Astrocyte of the hippocampus (primary cell): Measurements from ENCODE around the gene KRTAP9-4.
"Not testable (repeated sequence)": the region's sequence is repeated elsewhere in the genome, so short reads cannot be mapped to it uniquely, and the experiment has no call there.

ENCODE experiments used
- DNase-seq: peaks from one replicate; pipeline ENCODE4 v3.0.0; 2011; ENCODE audit warnings: low read depth, low spot score

The KRTAP9-4 gene, protein sequence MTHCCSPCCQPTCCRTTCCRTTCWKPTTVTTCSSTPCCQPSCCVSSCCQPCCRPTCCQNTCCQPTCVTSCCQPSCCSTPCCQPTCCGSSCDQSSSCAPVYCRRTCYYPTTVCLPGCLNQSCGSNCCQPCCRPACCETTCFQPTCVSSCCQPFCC

DNA sequence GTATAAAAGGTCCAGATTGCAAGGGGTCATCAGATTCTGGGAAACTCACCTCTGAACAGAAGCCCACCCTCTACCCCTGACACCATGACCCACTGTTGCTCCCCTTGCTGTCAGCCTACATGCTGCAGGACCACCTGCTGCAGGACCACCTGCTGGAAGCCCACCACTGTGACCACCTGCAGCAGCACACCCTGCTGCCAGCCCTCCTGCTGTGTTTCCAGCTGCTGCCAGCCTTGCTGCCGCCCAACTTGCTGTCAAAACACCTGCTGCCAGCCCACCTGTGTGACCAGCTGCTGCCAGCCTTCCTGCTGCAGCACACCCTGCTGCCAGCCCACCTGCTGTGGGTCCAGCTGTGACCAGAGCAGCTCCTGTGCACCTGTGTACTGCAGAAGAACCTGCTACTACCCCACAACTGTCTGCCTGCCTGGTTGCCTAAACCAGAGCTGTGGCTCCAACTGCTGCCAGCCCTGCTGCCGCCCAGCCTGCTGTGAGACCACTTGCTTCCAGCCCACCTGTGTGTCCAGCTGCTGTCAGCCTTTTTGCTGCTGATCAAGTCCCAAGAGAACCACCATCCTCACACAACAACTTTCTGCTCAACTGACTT lies at the start of gene KRTAP9-4:
Gene KRTAP9-4 (plus strand): TSS at position 51 of the 604 bp plus-strand sequence. CDS start 34 bp downstream, at position 85.
- not testable (repeated sequence) for DNase-seq

DNA sequence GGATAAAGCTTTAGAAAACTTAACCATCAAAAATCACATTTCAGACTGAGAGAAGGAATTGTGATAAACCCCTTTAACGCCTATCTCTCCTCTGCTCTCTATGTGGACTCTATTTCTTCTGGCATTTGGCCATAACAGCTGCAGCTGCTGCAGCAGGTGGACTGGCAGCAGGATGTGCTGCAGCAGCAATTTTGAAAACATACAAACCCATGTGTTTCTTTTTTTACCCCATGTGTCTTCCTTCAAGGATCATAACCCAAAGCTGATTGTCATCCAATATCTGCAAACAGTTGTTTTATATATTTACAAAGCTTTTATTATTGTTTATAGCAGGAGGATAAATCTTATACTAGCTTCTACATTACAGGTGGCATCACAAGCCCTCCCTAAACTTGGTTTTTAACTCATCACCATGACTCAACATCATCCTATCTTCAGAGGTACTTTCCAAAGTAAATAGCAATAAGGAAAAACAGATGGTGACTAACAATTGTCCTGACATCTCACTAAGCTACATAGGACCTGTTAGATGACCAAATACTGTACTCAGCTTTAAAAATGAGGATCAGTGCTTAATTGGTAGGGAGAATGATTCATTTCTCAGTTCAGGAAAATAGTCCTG lies 37.5 kb upstream of the KRTAP9-4 start:
- no peak for DNase-seq

DNA sequence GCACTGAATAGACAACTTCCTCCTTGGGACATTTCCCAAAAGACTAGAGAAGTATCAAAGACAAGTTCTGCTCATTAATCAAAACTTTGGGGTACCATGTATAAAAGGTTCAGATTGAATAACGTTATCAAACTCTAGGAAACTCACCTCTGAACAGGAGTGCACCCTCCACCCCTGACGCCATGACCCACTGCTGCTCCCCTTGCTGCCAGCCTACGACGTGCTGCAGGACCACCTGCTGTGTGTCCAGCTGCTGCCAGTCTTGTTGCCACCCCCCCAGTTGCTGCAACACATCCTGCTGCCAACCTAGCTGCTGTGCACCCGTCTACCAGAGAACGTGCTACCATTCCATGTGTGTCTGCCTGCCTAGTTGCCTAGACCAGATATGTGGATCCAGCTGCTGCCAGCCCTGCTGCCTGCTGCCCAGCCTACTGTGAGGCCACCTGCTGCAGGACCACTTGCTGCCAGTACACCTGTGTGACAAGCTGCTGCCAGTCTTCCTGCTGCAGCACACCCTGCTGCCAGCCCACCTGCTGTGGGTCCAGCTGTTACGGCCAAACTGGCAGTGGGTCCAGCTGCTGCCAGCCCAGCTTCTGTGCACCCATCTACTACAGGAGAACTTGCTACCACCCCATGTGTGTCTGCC lies 36.8 kb upstream of the KRTAP9-4 start:
- no peak for DNase-seq

DNA sequence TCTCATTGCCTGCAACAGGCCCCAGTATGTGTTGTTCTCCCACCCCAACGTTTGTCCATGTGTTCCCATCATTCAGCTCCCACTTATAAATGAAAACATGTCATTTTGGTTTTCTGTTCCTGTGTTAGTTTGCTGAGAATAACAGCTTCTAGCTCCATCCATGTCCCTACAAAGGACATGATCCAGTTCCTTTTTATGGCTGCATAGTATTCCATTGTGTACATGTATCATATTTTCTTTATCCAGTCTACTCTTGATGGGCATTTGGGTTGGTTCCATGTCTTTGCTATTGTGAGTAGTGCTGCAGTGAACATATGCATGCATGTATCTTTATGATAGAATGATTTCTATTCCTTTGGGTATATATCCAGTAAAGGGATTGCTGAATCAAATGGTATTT lies 33.8 kb upstream of the KRTAP9-4 start:
- DNase-seq: no peak

DNA sequence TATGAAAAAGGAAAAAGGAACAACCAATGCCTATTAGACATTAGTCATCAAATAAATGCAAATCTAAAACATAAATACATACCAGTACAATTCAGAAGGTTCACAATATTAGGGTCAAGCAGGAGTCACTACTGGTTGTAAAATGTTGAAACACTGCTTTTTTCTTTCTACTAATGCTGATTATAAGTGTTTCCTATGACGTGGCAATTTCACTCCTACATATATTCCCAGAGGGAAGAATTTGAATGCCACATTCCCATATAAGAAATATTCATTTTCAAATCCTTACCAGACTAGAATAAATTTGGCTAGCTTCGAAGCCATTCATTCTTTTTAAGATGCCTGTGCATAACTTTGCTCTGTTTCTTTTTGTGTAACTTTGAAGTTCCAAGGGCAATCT lies 25.7 kb upstream of the KRTAP9-4 start:
- no peak for DNase-seq

DNA sequence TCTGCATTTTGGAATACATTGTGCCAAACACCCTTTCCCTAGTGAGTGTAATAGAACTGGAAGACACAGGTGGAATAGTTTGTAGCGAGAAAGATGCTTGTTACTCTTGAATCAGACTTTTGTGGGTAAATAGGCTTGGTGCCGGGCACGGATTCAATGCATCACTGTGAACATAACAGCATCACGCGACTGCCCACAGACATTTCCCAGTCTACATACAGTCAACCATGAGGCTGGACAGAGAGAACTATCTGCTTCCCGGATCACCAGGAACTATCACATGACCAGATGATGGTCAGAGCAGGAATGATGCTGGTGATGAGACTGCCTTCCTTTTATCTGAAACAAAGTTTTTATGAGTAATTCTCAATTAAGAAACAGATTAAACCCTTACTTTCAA lies 23.4 kb upstream of the KRTAP9-4 start:
- DNase-seq: no peak

DNA sequence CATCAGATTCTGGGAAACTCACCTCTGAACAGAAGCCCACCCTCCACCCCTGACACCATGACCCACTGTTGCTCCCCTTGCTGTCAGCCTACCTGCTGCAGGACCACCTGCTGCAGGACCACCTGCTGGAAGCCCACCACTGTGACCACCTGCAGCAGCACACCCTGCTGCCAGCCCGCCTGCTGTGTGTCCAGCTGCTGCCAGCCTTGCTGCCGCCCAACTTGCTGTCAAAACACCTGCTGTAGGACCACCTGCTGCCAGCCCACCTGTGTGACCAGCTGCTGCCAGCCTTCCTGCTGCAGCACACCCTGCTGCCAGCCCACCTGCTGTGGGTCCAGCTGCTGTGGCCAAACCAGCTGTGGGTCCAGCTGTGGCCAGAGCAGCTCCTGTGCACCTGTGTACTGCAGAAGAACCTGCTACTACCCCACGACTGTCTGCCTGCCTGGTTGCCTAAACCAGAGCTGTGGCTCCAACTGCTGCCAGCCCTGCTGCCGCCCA lies 22.8 kb upstream of the KRTAP9-4 start, which contains the start of gene KRTAP9-2:
Gene KRTAP9-2 (plus strand): TSS at position 51 of the 498 bp plus-strand sequence. CDS start 7 bp downstream, at position 58.
- not testable (repeated sequence) for DNase-seq

DNA sequence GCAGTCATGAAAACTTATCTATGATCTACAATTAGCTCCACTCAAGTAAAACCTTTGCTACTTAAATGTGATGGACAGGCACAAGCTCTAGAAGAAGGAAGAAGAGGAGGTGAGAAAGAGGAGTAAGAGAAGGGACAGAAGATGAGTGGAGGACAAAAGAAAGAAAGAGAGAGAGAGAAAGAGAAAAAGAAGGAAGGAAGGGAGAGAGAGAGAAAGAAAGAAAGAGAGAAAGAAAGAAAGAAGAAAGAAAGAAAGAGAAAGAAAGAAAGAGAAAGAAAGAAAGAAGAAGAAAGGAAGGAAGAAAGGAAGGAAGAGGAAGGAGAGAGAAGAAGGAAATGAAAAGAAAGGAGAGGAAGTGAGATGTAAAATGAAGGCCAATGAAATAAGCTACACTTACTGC lies 19.4 kb upstream of the KRTAP9-4 start:
- DNase-seq: no peak

DNA sequence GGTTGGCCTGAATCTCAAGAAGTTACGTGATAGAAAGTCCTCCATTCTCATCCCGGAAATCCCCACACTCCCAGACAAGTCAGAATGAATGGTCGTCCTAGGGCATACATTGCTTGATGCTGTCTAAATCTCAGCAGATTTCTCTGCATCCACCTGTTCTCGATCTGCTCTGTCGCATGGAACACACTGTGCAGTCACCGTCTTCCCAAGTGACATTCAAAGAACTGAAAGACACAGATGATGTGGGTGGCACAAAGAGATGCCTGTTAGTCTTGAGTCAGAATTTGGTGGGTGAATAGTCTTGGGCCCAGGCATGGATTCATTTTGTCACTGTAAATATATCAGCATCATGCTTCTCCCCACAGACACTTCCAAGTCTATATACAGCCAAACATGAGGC lies 17.8 kb upstream of the KRTAP9-4 start:
- no peak for DNase-seq

DNA sequence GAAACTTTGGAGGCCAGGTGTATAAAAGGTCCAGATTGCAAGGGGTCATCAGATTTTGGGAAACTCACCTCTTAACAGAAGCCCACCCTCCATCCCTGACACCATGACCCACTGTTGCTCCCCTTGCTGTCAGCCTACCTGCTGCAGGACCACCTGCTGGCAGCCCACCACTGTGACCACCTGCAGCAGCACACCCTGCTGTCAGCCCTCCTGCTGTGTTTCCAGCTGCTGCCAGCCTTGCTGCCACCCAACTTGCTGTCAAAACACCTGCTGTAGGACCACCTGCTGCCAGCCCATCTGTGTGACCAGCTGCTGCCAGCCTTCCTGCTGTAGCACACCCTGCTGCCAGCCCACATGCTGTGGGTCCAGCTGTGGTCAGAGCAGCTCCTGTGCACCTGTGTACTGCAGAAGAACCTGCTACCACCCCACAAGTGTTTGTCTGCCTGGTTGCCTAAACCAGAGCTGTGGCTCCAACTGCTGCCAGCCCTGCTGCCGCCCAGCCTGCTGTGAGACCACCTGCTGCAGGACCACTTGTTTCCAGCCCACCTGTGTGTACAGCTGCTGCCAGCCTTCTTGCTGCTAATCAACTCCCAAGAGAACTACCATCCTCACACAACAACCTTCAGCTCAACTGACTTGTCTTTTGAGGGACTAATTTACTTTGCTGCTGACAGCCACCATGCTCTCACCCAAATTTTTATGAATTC lies 16.9 kb upstream of the KRTAP9-4 start, which contains the start of gene KRTAP9-3:
Gene KRTAP9-3 (plus strand): TSS at position 51 of the 707 bp plus-strand sequence. CDS start 53 bp downstream, at position 104.
- not testable (repeated sequence) for DNase-seq

DNA sequence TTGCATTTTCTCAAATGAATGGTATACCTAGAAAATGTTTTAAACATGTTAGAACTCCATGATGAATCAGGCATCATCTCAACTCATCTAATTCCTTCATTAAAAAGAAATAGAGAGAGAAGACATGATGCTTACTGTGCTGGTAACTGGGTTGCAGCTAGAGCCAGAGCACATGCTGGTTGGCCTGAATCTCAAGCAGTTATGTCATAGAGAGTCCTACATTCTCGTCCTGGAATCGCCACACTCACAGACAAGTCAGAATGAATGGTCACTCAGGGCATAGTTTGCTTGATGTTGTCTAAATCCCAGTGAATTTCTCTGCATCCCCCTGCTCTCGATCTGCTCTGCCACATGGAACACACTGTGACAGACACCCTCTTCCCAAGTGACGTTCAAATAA lies 12.4 kb upstream of the KRTAP9-4 start:
- DNase-seq: not testable (repeated sequence)

DNA sequence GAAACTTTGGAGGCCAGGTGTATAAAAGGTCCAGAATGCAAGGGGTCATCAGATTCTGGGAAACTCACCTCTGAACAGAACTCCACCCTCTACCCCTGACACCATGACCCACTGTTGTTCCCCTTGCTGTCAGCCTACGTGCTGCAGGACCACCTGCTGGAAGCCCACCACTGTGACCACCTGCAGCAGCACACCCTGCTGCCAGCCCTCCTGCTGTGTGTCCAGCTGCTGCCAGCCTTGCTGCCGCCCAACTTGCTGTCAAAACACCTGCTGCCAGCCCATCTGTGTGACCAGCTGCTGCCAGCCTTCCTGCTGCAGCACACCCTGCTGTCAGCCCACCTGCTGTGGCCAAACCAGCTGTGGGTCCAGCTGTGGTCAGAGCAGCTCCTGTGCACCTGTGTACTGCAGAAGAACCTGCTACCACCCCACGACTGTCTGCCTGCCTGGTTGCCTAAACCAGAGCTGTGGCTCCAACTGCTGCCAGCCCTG lies 11.5 kb upstream of the KRTAP9-4 start, which contains the start of gene KRTAP9-8:
Gene KRTAP9-8 (plus strand): TSS at position 51 of the 489 bp plus-strand sequence. CDS start 53 bp downstream, at position 104.
- not testable (repeated sequence) for DNase-seq

DNA sequence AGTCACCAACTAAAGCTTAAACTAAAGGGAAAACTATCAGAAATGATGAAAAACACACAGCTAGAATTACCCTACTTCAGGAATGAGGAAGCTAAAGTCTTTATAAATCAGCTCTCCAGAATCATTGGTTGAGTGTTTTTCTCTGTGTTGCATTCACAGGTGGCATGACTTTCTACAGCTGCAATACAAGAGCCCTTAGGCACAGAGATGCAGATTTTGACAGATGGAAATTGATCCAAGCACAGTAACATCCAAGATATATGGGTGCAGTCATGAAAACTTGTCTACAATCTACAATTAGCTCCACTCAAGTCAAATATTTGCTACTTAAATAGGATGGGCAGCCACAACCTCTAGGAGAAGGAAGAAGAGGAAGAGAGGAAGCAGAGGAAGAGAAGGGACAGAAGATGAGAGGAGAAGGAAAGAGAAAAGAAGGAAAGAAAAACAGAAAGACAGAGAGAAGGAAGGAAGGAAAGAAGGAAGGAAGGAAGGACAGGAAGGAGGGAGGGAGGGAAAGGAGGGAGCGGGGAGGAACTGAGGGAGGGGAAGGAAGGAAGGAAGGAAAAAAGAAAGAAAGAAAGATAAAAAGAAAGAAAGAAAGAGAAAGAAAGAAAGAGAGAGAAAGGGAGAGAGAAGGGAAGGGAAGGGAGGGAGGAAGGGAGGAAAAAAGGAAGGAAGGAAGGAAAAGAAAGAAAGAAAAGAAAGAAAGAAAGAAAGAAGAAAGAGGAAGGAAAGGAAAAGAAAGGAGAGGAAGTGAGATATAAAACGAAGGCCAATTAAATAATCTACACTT lies 2.3 kb upstream of the KRTAP9-4 start:
- not testable (repeated sequence) for DNase-seq

DNA sequence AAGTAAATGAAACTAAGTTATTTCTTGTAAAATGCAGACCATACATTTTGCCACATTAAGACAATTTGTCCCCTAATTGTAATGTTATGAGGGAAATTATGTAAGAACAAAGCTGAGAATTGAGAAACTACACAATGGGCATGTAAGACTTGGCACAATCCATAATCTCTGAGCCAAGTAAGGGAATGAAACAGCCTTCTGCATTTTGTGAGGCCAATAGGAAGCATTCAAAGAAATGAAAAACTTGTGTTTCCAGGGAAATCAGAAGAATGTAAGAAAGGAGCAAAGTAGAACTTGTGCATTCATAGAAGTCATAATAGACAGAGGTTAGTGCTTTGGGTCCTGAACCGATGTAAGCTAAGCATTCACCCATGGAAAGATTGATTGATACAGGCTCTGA lies 1.8 kb downstream of the KRTAP9-4 start:
- DNase-seq: no peak

DNA sequence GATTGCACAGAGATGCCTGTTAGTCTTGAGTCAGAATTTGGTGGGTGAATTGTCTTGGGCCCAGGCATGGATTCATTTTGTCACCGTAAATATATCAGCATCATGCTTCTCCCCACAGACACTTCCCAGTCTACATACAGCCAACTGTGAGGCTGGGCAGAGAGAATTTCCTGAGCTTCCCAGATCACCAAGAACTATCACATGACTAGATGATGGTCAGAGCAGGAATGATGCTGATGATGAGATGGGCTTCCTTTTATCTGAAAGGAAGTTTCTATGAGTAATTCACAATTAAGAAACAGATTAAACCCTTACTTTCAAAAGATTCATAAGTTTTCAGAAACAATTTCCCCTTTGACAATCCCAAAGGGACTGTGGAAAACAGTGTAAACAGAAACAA lies 5.4 kb downstream of the KRTAP9-4 start:
- no peak for DNase-seq

DNA sequence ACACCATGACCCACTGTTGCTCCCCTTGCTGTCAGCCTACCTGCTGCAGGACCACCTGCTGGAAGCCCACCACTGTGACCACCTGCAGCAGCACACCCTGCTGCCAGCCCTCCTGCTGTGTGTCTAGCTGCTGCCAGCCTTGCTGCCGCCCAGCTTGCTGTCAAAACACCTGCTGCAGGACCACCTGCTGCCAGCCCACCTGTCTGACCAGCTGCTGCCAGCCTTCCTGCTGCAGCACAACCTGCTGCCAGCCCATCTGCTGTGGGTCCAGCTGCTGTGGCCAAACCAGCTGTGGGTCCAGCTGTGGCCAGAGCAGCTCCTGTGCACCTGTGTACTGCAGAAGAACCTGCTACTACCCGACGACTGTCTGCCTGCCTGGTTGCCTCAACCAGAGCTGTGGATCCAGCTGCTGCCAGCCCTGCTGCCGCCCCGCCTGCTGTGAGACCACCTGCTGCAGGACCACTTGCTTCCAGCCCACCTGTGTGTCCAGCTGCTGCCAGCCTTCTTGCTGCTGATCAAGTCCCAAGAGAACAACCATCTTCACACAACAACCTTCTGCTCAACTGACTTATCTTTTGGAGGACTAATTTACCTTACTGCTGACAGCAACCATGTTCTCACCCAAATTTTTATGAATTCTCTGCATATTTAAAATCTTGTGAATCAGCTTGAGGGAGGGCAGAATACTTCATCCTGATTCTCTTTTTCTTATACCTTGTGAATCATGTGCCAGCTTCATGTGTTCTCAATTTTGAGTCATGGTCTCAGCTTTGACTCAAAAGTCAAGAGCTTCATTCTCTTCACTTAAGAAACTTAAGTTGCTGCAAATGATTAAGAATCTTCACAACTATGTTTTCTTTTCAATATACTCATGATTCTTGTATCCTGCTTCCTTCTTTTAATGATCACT lies 6.1 kb downstream of the KRTAP9-4 start, which contains the start of gene KRTAP9-9:
Gene KRTAP9-9 (plus strand): TSS at position 4 of the 910 bp plus-strand sequence.
- not testable (repeated sequence) for DNase-seq

DNA sequence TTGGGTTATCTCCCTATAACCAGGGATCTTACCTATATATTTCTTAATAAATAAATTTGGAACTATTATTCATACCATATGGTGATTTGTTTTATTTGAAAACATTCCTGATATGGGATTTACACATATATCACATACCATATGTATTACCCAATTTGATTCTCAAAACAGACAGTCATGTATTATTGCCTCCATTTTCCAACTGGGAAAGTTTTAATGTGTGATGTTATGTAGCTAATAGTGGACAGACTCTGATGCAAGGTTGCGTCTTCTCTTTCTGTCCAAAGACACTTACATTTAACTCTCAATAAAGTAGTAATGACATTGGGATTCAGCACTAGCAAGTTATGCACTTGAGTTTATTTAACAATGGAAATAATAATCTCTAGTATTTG lies 6.8 kb downstream of the KRTAP9-4 start:
- no peak for DNase-seq

DNA sequence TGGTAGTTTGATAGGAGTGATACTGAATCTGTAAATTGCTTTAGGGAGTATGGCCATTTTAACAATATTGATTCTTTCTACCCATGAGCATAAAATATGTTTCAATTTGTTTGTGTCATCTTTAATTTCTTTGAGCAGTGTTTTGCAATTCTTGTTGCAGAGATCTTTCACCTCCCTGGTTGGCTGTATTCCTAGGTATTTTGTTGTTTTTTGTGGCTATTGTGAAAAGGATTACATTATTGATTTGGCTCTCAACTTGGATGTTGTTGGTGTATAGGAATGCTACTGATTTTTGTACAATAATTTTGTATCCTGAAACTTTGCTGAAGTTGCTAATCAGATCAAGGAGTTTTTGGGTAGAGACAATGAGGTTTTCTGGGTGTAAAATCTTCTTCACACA lies 8.9 kb downstream of the KRTAP9-4 start:
- no peak for DNase-seq

DNA sequence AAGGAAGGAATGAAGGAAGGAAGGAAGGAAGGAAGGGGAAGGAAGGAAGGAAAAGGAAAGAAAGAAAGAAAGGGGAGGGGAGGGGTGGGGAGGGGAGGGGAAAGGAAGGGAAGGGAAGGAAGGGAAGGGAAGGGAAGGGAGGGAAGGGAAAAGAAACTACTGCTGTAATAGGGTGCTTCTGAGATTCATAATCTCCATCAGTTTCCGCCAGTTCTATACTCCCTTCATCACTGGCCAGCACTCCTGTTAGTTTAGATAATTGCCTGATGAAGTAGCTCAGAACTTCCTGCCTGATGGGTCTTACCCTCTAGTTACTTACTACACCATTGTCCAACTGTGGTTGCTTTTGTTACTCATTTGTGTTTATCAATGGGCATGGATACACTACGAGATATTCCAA lies 13.7 kb downstream of the KRTAP9-4 start:
- DNase-seq: no peak
